Activated naive CD8-positive, alpha-beta T cell treated with anti-CD3 and anti-CD28 coated beads, Interleukin-2, amount 50 U/mL, for 24 hours (primary cell): ENCODE results near the gene GPRC5C.
"Not testable (repeated sequence)": the region's sequence is repeated elsewhere in the genome, so short reads cannot be mapped to it uniquely, and the experiment has no call there.

Source experiments
- ATAC-seq: fragments of 150-1000 bp; cut with Tn5 transposase; one replicate; pipeline ENCODE4 v1.10.0; 2021
- DNase-seq: peaks from one replicate; pipeline ENCODE4 v3.0.0; 2021
- H3K27ac Mint-ChIP-seq: one replicate; pipeline ENCODE4 v1.8.0; 2021; ENCODE audit warnings: mild to moderate bottlenecking, mixed read lengths
- H3K27me3 Mint-ChIP-seq: one replicate; pipeline ENCODE4 v1.8.0; 2021; ENCODE audit warnings: mixed read lengths
- H3K36me3 Mint-ChIP-seq: one replicate; pipeline ENCODE4 v1.8.0; 2021; ENCODE audit warnings: low read depth, mixed read lengths
- H3K4me1 Mint-ChIP-seq: one replicate; pipeline ENCODE4 v1.8.0; 2021; ENCODE audit warnings: mixed read lengths
- H3K4me3 Mint-ChIP-seq: one replicate; pipeline ENCODE4 v1.8.0; 2021; ENCODE audit warnings: mild to moderate bottlenecking, moderate library complexity, mixed read lengths
- H3K9me3 Mint-ChIP-seq: one replicate; pipeline ENCODE4 v1.8.0; 2021; ENCODE audit warnings: mixed read lengths

The GPRC5C gene

DNA sequence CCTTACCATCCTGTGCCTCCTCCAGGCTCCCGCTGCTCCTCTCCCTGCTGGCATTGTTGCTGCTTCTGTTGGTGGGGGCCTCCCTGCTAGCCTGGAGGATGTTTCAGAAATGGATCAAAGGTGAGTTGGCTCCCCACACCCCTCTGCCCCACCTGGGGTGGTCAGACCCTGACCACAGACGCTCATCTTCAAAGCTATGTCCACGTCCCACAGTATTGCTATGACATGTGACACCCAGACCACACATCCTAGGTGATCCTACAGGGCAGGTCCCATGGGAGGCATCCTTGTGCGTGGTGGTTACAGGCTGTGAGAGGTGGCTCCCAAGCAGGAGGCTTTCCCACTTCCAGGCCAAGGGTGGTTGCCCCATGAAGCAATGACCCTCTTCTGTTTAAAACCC lies 45.5 kb downstream of the GPRC5C start:
- ATAC-seq (no peak), DNase-seq (no peak)
- Mint-ChIP-seq H3K27ac (no peak overlapping the region), H3K27me3 (no peaks in the 10 kb centered on the region), H3K9me3 (peaks cover 8% of the 10 kb centered on the region), H3K36me3 (peaks cover 36% of the 10 kb centered on the region), H3K4me1 (peaks cover 56% of the 10 kb centered on the region), H3K4me3 (no peak overlapping the region)

DNA sequence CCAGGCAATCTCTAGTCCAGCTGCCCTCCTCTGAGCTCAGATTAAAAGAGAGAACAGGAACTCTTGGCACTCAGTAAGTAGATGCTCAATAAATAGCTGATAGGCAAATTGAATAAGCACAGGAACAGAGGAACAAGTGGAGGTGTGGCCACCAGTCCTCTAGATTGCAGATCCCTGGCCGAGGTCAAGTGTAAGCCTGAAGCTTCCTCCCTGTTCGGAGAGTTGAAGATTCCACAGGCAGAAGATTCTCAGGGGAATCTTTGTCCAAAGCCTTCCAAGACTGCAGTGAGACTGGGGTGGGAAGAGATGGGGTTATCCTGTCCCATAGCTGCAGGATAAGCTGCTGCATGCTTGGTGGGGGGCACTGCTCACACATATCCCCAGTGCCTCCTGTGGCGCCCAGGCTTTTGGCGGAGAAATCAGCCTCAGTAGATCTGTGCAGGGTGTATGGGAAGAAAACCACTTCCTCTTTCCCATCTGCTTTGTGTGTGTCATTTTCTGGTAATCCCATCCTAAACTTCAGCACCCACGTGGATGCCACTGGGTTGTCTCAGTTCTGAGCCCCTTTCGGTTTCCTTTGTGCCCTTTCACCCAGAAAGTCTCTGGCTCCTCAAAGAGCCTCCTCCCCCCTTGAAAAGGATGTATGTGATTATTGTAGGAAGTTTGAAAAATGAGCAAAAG lies 46.7 kb downstream of the GPRC5C start:
- Mint-ChIP-seq H3K27ac (peak overlapping the region; percentile 52), H3K9me3 (peaks cover 8% of the 10 kb centered on the region), H3K4me1 (peaks cover 51% of the 10 kb centered on the region), H3K27me3 (no peaks in the 10 kb centered on the region), H3K36me3 (peaks cover 36% of the 10 kb centered on the region), H3K4me3 (peak overlapping the region; percentile 38)
- DNase-seq (peak; percentile 36), ATAC-seq (peak; percentile 67)

DNA sequence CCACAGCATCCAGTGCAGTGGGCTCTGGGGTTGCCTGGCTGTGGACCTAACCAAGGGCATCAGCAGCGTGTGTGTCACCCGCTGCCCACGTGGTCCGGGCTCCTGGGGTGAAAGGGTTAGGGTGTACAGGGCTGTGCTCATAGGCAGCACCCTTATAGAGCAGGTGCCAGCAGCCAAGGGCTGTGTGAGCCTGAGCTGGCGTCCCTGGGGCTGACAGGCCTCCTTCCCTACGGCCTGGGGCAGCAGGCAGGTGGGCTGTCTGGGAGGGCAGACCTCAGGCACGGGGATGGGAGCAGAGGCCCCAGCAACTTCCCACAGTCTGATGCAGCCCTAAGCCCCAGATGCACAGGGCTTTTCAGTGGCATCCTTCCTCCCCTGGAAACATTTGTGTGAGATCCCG lies 48.4 kb downstream of the GPRC5C start:
- ATAC-seq (no peak), DNase-seq (no peak)
- Mint-ChIP-seq H3K9me3 (peaks cover 4% of the 10 kb centered on the region), H3K27me3 (no peaks in the 10 kb centered on the region), H3K4me3 (no peak overlapping the region), H3K27ac (no peak overlapping the region), H3K36me3 (peaks cover 25% of the 10 kb centered on the region), H3K4me1 (peaks cover 34% of the 10 kb centered on the region)

DNA sequence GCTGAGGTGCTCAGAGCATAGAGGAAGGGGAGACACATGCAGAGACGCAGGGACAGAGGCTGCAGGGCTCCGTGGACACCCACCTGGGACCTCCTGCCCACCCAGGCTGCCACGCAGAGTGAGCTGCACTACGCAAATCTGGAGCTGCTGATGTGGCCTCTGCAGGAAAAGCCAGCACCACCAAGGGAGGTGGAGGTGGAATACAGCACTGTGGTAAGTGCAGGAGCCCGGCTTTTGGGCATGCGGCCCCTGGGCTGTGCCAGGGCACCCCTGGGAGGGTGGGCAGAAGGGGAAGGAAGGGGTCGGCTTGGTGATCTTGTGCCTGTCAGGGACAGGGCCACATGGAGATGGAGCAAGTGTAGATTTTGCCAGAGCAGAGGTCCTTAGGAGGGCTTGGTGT lies 49.7 kb downstream of the GPRC5C start:
- Mint-ChIP-seq H3K9me3 (no peaks in the 10 kb centered on the region), H3K27ac (no peak overlapping the region), H3K4me1 (peaks cover 30% of the 10 kb centered on the region), H3K27me3 (no peaks in the 10 kb centered on the region), H3K36me3 (peaks cover 15% of the 10 kb centered on the region), H3K4me3 (no peak overlapping the region)
- ATAC-seq = no peak
- no peak for DNase-seq

DNA sequence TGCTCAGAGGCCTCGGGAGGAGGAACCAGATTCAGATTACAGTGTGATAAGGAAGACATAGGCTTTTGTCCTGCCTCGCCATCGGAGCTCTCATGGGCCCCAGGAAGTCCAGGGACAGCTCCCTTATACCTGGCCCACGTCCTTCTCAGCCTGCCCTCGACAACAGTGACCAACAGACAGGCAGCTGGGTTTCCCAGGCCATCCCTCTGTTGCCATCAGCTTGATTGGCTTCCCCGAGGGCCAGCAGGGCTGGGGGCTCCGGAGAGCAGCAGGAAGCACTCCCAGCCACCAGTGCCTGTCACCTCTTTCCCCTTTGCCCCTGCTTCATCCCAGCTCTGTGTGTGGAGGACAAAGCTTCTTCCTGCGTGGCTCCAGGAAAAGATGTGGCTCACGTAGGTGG lies 52.2 kb downstream of the GPRC5C start:
- Mint-ChIP-seq H3K9me3 (peaks cover 3% of the 10 kb centered on the region), H3K4me1 (peaks cover 12% of the 10 kb centered on the region), H3K27me3 (no peaks in the 10 kb centered on the region), H3K36me3 (peaks cover 7% of the 10 kb centered on the region), H3K27ac (no peak overlapping the region), H3K4me3 (no peak overlapping the region)
- DNase-seq (no peak), ATAC-seq (no peak)

DNA sequence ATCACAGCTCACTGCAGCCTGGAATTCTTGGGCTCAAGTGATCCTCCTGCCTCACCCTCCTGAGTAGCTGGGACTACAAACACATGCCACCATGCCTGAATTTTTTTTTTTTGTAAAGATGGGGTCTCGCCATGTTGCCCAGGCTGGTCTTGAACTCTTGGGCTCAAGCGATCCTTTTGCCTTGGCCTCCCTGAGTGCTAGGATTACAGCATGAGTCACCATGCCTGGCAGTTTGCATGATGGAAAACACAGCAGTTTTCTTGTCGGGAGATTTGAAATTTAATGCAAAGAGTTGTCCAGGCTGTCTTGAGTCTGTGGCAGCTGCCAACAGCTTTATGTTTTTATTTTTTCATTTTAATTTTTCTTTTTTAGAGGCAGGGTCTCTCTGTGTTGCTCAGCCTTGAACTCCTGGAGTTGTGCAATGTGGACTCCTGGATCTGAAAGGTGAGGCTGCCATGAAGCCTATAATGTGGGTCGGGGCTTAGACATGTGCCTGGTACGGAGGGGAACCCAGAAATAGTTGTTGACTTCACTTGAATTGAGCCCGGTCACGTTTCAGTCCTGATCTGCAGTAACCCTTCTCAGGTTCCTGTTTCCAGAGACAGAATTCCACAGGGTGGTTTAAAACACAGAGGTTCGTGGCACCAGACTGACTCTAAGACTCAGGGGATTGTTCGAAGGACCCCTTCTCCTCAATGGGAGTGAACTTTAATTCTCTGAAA lies 53.3 kb downstream of the GPRC5C start:
- H3K27me3 Mint-ChIP-seq = no peaks in the 10 kb centered on the region

DNA sequence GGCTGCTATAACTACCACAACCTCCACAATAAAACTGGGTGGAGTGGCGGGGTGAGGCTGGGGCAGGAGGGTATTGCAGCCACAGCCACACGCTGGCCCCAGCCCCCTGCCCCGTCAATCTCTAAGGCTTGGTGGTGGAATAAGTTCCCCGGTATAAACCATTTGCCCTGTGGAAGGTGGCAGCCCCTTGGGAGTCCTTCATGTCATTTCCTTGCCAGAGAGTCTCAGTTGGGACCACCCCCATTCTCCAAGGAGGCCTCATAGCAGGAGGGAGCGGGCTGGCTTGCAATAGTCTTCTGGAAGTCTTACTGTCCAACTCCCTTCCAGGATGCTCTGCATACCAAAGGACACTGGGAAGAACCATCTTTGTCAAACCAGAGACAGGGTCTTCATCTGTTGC lies 54.0 kb downstream of the GPRC5C start:
- DNase-seq (no peak), ATAC-seq (no peak)
- H3K9me3 Mint-ChIP-seq = peaks cover 9% of the 10 kb centered on the region
- peaks cover 10% of the 10 kb centered on the region for H3K36me3 Mint-ChIP-seq
- H3K4me1 Mint-ChIP-seq = no peaks in the 10 kb centered on the region
- H3K27me3 Mint-ChIP-seq = no peaks in the 10 kb centered on the region
- H3K4me3 Mint-ChIP-seq = no peak overlapping the region
- no peak overlapping the region for H3K27ac Mint-ChIP-seq

More for the DNA sequence above, 53.3 kb downstream of the GPRC5C start:
- DNase-seq (no peak), ATAC-seq (no peak)
- H3K27ac Mint-ChIP-seq = no peak overlapping the region
- peaks cover 2% of the 10 kb centered on the region for H3K4me1 Mint-ChIP-seq
- peaks cover 9% of the 10 kb centered on the region for H3K9me3 Mint-ChIP-seq
- H3K36me3 Mint-ChIP-seq = peaks cover 10% of the 10 kb centered on the region
- H3K4me3 Mint-ChIP-seq = no peak overlapping the region

DNA sequence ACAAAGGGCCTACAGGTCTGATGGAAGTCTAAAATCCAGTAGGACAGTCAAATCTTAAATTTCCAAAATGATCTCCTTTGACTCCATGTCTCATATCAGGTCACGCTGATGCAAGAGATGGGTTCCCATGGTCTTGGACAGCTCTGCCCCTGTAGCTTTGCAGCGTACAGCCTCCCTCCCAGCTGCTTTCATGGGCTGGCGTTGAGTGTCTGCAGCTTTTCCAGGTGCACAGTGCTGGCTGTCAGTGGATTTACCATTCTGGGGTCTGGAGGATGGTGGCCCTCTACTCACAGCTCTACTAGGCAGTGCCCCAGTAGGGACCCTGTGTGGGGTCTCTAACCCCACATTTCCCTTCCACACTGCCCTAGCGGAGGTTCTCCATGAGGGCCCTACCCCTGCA lies 56.4 kb downstream of the GPRC5C start:
- ATAC-seq, H3K27me3 Mint-ChIP-seq, H3K9me3 Mint-ChIP-seq, H3K27ac Mint-ChIP-seq, H3K4me3 Mint-ChIP-seq, DNase-seq, H3K4me1 Mint-ChIP-seq, H3K36me3 Mint-ChIP-seq: not testable (repeated sequence)

DNA sequence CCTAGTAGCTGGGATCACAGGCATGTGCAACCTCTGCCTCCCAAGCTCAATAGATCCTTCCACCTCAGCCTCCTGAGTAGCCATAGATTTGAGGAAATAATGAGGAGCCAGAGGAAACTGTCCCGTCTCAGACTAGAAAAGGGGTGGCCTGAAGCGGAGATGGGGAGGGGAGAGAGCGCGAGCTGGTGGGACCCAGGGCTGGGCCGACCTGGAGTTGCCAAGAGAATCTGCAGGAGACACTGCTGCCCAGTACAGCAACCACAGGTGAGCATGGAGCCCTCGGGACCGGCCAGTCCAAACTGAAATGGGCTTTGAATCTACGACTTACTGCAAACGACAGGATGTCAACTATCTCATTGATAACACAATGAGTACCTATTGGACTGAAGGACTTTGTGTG lies 58.8 kb downstream of the GPRC5C start:
- no peak overlapping the region for H3K4me3 Mint-ChIP-seq

DNA sequence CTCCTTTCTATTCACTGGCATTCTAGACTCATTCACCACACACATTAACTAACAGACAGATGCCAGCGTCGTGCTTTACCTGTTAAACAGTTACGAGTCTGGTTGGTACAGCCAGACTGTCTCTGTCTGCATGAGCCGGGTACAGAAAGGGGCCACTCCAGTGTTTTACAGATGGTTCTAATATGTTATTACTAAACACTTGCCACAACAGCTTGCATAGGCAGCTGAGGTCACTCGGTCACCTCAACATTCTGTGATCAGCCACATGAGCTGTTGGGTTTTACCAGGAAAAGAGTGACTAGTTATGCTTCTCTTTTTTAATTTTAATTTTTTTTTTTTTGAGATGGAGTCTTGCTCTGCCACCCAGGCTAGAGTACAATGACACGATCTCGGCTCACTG lies 59.7 kb downstream of the GPRC5C start:
- Mint-ChIP-seq H3K4me1 (peaks cover 7% of the 10 kb centered on the region), H3K36me3 (peaks cover 8% of the 10 kb centered on the region), H3K27ac (no peak overlapping the region), H3K4me3 (no peak overlapping the region), H3K27me3 (no peaks in the 10 kb centered on the region), H3K9me3 (peaks cover 9% of the 10 kb centered on the region)
- DNase-seq = no peak
- no peak for ATAC-seq

More for the DNA sequence above, 58.8 kb downstream of the GPRC5C start:
- DNase-seq (no peak), ATAC-seq (no peak)
- H3K27me3 Mint-ChIP-seq = no peaks in the 10 kb centered on the region
- H3K36me3 Mint-ChIP-seq = peaks cover 10% of the 10 kb centered on the region
- H3K4me1 Mint-ChIP-seq = peaks cover 7% of the 10 kb centered on the region
- H3K27ac Mint-ChIP-seq = no peak overlapping the region
- peaks cover 9% of the 10 kb centered on the region for H3K9me3 Mint-ChIP-seq

DNA sequence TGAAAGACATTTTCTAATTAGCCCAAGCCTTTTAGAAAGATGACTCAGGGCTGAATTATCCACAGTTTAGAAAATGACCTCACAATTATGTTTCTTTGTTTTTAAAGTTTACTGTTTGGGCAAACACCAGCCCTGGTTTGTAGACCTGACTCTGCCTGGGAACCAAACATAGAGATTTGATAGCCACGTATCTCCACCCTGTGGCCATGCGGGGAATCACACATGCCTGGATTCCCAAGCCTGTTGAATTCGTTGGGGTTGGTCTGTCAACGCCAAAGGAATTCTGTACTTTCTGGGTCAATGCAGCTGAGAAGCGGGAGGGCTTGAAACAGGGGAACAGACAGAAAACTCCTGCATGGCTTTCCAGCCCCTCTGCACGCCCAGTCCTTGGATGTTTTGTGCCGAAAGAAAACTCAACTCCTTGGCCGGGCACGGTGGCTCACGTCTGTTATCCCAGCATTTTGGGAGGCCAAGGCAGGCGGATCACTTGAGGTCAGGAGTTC lies 61.5 kb downstream of the GPRC5C start:
- DNase-seq (peak; percentile 73), ATAC-seq (peak; percentile 69)
- Mint-ChIP-seq H3K9me3 (peaks cover 9% of the 10 kb centered on the region), H3K4me3 (no peak overlapping the region), H3K4me1 (peaks cover 7% of the 10 kb centered on the region), H3K27me3 (no peaks in the 10 kb centered on the region), H3K27ac (no peak overlapping the region), H3K36me3 (peaks cover 6% of the 10 kb centered on the region)
